ENCODE measurements around the gene SEC31B.

SEC31B gene

GRCh38 chr10:100528123-100528886, 8.6 kb upstream of the SEC31B start:
- TF ChIP-seq YY1 (IDR thresholded peaks at IDR 0.05; ENCODE audit: low read depth): no peak
- no peak for TF ChIP-seq MAX (IDR thresholded peaks at IDR 0.05)
- no peak for TF ChIP-seq CREB1 (IDR thresholded peaks at IDR 0.05; ENCODE audit: low read depth)
- no peak for TF ChIP-seq EGR1 (IDR thresholded peaks at IDR 0.05)
- TF ChIP-seq TCF12 (IDR thresholded peaks at IDR 0.05; ENCODE audit: low read depth): no peak
- TF ChIP-seq, protein P1, sequence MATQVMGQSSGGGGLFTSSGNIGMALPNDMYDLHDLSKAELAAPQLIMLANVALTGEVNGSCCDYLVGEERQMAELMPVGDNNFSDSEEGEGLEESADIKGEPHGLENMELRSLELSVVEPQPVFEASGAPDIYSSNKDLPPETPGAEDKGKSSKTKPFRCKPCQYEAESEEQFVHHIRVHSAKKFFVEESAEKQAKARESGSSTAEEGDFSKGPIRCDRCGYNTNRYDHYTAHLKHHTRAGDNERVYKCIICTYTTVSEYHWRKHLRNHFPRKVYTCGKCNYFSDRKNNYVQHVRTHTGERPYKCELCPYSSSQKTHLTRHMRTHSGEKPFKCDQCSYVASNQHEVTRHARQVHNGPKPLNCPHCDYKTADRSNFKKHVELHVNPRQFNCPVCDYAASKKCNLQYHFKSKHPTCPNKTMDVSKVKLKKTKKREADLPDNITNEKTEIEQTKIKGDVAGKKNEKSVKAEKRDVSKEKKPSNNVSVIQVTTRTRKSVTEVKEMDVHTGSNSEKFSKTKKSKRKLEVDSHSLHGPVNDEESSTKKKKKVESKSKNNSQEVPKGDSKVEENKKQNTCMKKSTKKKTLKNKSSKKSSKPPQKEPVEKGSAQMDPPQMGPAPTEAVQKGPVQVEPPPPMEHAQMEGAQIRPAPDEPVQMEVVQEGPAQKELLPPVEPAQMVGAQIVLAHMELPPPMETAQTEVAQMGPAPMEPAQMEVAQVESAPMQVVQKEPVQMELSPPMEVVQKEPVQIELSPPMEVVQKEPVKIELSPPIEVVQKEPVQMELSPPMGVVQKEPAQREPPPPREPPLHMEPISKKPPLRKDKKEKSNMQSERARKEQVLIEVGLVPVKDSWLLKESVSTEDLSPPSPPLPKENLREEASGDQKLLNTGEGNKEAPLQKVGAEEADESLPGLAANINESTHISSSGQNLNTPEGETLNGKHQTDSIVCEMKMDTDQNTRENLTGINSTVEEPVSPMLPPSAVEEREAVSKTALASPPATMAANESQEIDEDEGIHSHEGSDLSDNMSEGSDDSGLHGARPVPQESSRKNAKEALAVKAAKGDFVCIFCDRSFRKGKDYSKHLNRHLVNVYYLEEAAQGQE (IDR thresholded peaks at IDR 0.05; ENCODE audit: low read depth): no peak
- TF ChIP-seq EP300 (IDR thresholded peaks at IDR 0.05; ENCODE audit: borderline replicate concordance): no peak
- TF ChIP-seq ZBTB7A (IDR thresholded peaks at IDR 0.05; ENCODE audit: low read depth): no peak
- TF ChIP-seq FOXM1 (IDR thresholded peaks at IDR 0.05; ENCODE audit: borderline replicate concordance, low read depth): no peak
- TF ChIP-seq CEBPB (IDR thresholded peaks at IDR 0.05): no peak
- TF ChIP-seq TAF1 (IDR thresholded peaks at IDR 0.05; ENCODE audit: low read depth): no peak
- TF ChIP-seq NFIC (IDR thresholded peaks at IDR 0.05): no peak
- TF ChIP-seq USF1 (IDR thresholded peaks at IDR 0.05): no peak
- TF ChIP-seq TEAD4 (IDR thresholded peaks at IDR 0.05): no peak
- no peak for TF ChIP-seq RAD21 (IDR thresholded peaks at IDR 0.05; ENCODE audit: low read depth)

DNA sequence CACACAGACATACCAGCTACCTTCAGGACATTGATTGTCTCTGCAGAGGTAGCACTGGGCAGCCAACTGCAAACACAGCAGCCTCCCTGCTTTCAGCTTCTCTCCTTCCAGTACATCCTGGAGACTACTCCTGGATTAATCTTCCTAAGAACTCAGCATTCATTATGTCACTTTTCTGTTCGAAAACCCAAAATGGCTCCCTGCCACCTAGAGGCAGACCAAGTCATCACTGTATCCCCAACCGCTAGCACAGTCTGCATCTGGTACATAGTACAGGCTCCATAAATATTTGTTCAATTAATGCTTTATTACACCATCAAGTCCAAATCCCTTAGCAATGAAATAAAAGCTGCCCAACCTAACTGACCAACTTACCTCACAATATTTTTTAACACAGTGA, 5.0 kb upstream of the SEC31B start:
- TF ChIP-seq MAX (IDR thresholded peaks at IDR 0.05) (no peak), ZBTB7A (IDR thresholded peaks at IDR 0.05; ENCODE audit: low read depth) (no peak), TEAD4 (IDR thresholded peaks at IDR 0.05) (no peak), FOXM1 (IDR thresholded peaks at IDR 0.05; ENCODE audit: borderline replicate concordance, low read depth) (no peak), CEBPB (IDR thresholded peaks at IDR 0.05) (no peak), NFIC (IDR thresholded peaks at IDR 0.05) (no peak)

DNA sequence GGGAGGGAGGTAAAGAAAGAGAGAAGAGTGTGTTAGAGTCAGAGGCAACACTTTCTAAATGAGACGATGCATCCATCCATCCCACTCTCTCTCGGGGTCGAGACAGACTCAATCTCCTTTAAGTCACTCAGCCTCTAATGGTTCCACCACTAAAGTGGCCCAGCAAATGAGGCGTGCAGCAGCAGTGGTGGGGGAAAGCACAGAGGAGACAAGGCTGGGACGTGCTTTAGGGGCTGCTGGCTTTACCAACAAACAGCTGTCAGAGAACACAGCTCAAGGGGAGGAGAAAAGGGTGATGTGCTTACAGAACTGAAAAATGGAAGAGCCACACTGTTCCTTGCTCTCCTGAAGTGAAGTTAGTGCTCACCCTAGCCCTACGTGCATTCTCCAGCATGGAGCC, 4.5 kb upstream of the SEC31B start:
- TF ChIP-seq TAF1 (IDR thresholded peaks at IDR 0.05; ENCODE audit: low read depth) (no peak), ZBTB7A (IDR thresholded peaks at IDR 0.05; ENCODE audit: low read depth) (no peak), EGR1 (IDR thresholded peaks at IDR 0.05) (no peak), NFIC (IDR thresholded peaks at IDR 0.05) (no peak), FOXM1 (IDR thresholded peaks at IDR 0.05; ENCODE audit: borderline replicate concordance, low read depth) (no peak), RAD21 (IDR thresholded peaks at IDR 0.05; ENCODE audit: low read depth) (no peak), MAX (IDR thresholded peaks at IDR 0.05) (no peak), TCF12 (IDR thresholded peaks at IDR 0.05; ENCODE audit: low read depth) (no peak)

DNA sequence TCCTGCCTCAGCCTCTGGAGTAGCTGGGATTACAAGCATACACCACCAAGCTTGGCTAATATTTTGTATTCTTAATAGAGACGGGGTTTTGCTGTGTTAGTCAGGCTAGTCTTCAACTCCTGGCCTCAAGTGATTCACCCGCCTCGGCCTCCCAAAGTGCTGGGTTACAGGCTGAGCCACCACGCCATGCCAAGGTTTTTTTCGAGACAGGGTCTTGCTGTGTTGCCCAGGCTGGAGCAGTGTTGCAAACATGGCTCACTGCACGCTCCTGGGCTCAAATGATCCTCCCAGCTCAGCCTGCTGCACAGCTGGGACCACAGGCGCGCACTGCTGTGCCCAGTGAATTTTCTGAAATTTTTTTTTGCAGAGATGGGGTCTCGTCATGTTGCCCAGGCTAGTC, 3.3 kb upstream of the SEC31B start:
- TF ChIP-seq, protein P1 (IDR thresholded peaks at IDR 0.05; ENCODE audit: low read depth): no peak
- TF ChIP-seq TCF12 (IDR thresholded peaks at IDR 0.05; ENCODE audit: low read depth) (no peak), EGR1 (IDR thresholded peaks at IDR 0.05) (no peak), ZBTB7A (IDR thresholded peaks at IDR 0.05; ENCODE audit: low read depth) (no peak), USF1 (IDR thresholded peaks at IDR 0.05) (no peak)

DNA sequence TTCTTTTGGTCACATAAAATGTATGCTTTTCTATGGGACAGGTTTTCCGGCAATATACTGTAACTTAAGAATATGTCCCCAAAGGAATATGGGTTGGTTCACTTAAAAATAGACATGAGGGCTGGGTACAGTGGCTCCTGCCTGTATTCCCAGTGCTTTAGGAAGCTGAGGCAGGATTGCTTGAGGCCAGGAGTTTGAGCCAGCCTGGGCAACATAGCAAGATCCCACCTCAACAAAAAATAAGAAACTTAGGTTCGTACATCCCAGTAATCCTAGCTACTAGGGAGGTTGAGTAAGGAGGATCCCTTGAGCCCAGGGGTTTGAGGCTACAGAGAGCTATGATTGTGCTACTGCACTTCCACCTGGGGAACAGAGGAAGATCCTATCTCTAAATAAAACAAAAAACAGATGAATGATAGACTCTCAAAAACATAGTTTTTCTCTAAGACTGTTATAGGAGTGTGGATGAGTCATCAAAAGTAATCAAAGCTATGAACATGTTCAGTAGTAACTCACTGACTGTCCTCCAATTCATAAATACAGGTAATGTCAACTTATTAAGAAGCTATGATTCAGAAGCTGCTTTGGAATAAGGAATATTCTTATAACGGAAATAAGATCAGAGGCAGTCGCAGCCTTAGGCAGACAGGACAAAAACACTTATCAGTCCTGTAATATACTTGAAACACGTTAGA, 2.6 kb upstream of the SEC31B start:
- TF ChIP-seq YY1 (IDR thresholded peaks at IDR 0.05; ENCODE audit: low read depth): no peak
- TF ChIP-seq TAF1 (IDR thresholded peaks at IDR 0.05; ENCODE audit: low read depth): no peak
- TF ChIP-seq FOXM1 (IDR thresholded peaks at IDR 0.05; ENCODE audit: borderline replicate concordance, low read depth): no peak
- TF ChIP-seq CEBPB (IDR thresholded peaks at IDR 0.05): no peak
- no peak for TF ChIP-seq RAD21 (IDR thresholded peaks at IDR 0.05; ENCODE audit: low read depth)
- TF ChIP-seq TEAD4 (IDR thresholded peaks at IDR 0.05): no peak
- TF ChIP-seq TCF12 (IDR thresholded peaks at IDR 0.05; ENCODE audit: low read depth): no peak
- TF ChIP-seq MAX (IDR thresholded peaks at IDR 0.05): no peak
- TF ChIP-seq ZBTB7A (IDR thresholded peaks at IDR 0.05; ENCODE audit: low read depth): no peak
- TF ChIP-seq EP300 (IDR thresholded peaks at IDR 0.05; ENCODE audit: borderline replicate concordance): no peak
- TF ChIP-seq EGR1 (IDR thresholded peaks at IDR 0.05): no peak
- TF ChIP-seq USF1 (IDR thresholded peaks at IDR 0.05): no peak
- TF ChIP-seq, protein P1 (IDR thresholded peaks at IDR 0.05; ENCODE audit: low read depth): no peak
- TF ChIP-seq NFIC (IDR thresholded peaks at IDR 0.05): no peak
- TF ChIP-seq CREB1 (IDR thresholded peaks at IDR 0.05; ENCODE audit: low read depth): no peak

All from Ishikawa (cell line).